Fibroblast of lung (primary cell): Measurements from ENCODE around the gene DYDC1.

Experiments used
- EZH2 ChIP-seq: IDR thresholded peaks from 2 replicates; pipeline ENCODE4 v1.5.1; 2012; ENCODE audit warnings: low read length, control low read depth, mild to moderate bottlenecking; ENCODE audit errors: missing control alignments
- TF ChIP-seq, protein P1 (sequence below), 2 donors: IDR thresholded peaks in 1 of 2; conservative IDR thresholded peaks in 1 of 2; 1 replicate in 1 of 2; 2 replicates in 1 of 2; pipeline ENCODE4 v1.5.1; 2011 to 2012; ENCODE audit warnings: low read length in 2 of 2, control low read depth in 1 of 2, inconsistent platforms in 1 of 2, low read depth in 1 of 2, mild to moderate bottlenecking in 1 of 2

DNA sequence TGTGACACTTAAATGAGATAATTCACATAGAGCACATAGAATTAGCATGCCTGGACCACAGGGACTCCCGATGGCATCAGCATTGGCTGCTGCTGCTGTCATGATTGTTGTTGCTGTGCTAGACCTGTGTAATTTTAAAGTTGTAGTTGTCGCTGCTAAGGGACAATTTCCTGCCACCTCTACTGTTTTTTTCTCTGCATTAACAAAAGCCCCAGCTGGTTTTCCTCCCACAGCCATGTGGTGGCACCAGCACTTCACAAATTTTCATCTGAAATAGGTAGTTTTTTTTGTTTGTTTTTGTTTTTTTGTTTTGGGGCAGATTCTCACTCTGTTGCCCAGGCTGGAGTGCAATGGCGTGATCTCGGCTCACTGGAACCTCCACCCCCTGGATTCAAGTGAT is 26.4 kb upstream of the DYDC1 start:
- TF ChIP-seq, protein P1, sequence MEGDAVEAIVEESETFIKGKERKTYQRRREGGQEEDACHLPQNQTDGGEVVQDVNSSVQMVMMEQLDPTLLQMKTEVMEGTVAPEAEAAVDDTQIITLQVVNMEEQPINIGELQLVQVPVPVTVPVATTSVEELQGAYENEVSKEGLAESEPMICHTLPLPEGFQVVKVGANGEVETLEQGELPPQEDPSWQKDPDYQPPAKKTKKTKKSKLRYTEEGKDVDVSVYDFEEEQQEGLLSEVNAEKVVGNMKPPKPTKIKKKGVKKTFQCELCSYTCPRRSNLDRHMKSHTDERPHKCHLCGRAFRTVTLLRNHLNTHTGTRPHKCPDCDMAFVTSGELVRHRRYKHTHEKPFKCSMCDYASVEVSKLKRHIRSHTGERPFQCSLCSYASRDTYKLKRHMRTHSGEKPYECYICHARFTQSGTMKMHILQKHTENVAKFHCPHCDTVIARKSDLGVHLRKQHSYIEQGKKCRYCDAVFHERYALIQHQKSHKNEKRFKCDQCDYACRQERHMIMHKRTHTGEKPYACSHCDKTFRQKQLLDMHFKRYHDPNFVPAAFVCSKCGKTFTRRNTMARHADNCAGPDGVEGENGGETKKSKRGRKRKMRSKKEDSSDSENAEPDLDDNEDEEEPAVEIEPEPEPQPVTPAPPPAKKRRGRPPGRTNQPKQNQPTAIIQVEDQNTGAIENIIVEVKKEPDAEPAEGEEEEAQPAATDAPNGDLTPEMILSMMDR (conservative IDR thresholded peaks at IDR 0.05 in 1 of 2, IDR thresholded peaks at IDR 0.05 in 1 of 2; ENCODE audit: low read depth in 1 of 2, low read length in 2 of 2), result peak; percentile 48 to 73
- TF ChIP-seq EZH2, result no peak
